Left lobe of liver (tissue), 2 donors: ENCODE measurements around the gene LAIR2. TPM values are rescaled to one million over a fixed set of nuclear protein-coding genes. Genes with fewer than 3 reads are reported as not detected.

ENCODE experiments used
- ATAC-seq: fragments of 200-7000 bp; cut with Tn5 transposase; one replicate; pipeline ENCODE4 v1.9.1; 2020; ENCODE audit warnings: mild to moderate bottlenecking, moderate library complexity
- DNase-seq: peaks from one replicate; pipeline ENCODE4 v3.0.0-alpha.2; 2020; ENCODE audit warnings: low spot score
- total RNA-seq: library from RNA; stranded (reverse); gene quantifications from one replicate; pipeline ENCODE4 v1.2.1, GENCODE V29; 2021
- donor health status: DM: no; HTN: no; CAD: no; lungs with moderate emphysema.
- donor health status: DM: no; HTN: yes; CAD: no.

The LAIR2 gene
- not detected for total RNA-seq

GRCh38 chr19:54502518-54503048 lies at the start of gene LAIR2:
Gene LAIR2, plus strand, starts transcription at chr19:54502831. Its CDS starts 88 bp downstream, at chr19:54502919.
- ATAC-seq (no peak), DNase-seq (no peak)

GRCh38 chr19:54453921-54454780 lies 48.5 kb upstream of the LAIR2 start:
- no peak for ATAC-seq

GRCh38 chr19:54454781-54455675 lies 47.6 kb upstream of the LAIR2 start:
- DNase-seq = no peak
- ATAC-seq = no peak

More at GRCh38 chr19:54453921-54454780, 48.5 kb upstream of the LAIR2 start:
- no peak for DNase-seq

DNA sequence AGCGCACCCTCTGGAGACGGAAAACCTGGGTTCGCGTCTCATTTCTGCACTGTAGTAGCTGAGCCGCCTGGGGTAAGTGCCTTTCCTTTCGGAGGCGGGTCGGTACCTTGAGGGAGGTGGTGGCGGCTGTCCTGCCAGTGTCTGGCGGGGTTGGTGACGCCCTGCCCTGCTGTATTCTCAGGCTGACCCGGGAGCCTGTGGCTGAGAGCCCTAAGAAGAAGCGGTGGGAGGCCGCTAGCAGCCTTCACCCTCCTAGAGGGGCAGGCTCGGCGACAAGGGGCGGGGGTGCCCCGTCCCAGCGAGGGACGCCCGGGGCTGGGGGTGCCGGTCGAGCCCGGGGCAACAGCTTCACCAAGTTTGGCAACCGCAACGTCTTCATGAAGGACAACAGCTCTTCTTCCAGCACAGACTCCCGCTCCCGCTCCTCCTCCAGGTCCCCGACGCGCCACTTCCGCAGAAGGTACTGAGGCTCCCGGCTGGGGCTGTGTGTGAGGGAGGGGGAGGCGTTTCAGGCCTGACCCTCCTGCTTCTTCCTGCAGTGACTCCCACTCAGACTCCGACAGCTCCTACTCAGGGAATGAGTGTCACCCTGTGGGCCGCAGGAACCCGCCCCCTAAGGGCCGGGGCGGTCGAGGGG lies 46.7 kb upstream of the LAIR2 start:
- DNase-seq = no peak
- ATAC-seq = no peak

DNA sequence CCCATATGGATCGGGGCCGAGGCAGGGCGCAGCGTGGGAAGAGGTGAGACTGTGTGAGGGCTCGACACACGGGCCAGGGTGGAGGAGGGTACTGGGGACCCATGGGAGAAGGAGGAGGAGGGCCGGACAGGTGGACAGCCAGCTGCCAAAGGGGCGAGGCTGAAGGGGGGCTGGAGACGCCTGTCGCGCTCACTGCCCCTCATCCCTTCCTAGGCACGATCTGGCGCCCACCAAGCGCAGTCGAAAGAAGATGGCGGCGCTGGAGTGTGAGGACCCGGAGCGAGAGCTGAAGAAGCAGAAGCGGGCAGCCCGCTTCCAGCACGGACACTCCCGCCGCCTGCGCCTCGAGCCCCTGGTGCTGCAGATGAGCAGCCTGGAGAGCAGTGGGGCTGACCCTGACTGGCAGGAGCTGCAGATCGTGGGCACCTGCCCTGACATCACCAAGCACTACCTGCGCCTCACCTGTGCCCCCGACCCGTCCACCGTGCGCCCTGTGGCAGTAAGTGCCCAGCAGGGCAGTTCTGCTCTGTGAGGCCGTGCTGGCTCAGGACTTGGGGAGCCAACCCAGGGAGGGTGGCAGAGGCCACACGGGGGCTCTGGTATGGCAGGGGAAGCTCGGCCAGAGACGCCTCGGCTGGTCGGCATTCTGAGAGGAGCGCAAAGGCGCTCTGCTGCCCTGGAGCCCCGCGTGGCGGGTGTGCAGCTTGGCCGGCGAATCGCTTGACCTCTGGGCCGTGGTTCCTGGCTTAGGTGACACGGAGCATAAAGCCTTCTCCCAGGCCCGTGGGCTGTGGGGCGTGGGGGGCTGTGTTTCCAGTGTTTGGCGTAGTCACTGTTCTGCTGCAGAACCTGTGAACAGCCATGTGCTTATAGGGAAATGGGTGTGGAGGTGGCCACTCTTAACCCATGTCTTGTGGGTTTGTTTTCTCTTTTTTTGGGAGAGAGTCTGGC lies 45.9 kb upstream of the LAIR2 start:
- ATAC-seq = no peak

DNA sequence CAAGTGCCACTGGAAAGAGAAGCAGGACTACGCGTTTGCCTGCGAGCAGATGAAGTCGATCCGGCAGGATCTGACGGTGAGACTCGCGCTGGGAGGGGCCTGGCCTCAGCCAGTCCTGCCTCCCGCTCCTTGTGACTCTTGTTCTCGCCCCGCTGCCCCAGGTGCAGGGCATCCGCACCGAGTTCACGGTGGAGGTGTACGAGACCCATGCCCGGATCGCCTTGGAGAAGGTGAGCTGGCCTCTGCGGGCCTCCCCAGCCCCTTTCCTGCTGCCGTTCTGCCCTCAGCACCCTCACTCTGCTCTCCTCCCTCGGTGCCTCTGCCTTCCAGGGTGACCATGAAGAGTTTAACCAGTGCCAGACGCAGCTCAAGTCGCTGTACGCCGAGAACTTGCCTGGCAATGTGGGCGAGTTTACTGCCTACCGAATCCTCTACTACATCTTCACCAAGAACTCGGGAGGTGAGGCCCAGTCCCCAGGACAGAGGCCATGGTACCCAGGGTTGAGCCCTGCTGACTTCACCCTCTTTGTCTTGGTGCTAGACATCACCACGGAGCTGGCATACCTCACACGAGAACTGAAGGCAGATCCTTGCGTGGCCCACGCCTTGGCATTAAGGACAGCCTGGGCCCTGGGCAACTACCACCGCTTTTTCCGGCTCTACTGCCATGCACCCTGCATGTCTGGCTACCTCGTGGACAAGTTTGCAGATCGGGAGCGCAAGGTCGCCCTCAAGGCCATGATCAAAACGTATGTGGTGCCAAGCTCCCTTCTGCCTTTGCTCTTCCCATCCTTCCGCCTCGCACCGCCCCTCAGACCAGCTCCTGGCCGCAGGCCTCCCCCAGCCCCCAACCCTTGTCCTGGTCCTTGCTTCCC lies 44.6 kb upstream of the LAIR2 start:
- ATAC-seq = no peak
- DNase-seq = no peak

More for the DNA sequence above, 45.9 kb upstream of the LAIR2 start:
- DNase-seq = no peak

GRCh38 chr19:54458648-54459281 lies 43.9 kb upstream of the LAIR2 start:
- ATAC-seq (no peak), DNase-seq (no peak)

GRCh38 chr19:54459282-54460229 lies 43.1 kb upstream of the LAIR2 start:
- DNase-seq = no peak

DNA sequence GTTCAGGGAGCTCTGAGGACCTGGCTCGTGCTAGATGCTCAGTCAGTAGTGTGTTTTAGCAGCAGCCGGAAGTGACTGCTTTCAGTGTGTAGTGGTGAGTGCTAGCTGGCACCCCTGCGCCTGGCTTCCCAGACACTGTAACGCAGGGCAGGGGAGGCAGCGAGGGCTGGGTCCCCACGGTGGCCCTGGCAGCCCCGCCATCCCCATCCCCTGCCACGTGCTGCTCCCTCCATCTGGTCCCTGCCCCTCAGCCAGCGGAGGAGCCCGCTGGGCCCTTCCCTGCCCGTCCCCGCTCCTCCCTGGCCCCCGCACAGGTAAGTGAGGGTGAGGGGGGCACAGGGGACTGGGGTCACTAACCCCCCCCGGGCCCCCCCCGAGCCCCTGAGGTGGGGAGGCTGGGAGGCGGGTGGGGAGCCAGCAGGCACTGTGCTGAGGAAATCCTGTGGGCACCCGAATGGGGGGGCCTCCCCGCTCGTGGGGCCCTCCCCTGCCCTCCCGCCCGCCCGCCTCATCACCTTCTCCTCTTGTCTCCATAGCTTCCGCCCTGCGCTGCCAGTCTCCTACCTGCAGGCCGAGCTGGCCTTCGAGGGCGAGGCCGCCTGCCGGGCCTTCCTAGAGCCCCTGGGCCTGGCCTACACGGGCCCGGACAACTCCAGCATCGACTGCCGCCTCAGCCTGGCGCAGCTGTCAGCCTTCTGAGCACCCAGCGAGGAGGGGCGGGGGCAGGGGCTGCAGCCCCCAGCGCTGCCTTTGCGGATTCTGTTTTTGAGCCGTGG lies 42.2 kb upstream of the LAIR2 start:
- no peak for ATAC-seq
- no peak for DNase-seq

More at GRCh38 chr19:54459282-54460229, 43.1 kb upstream of the LAIR2 start:
- no peak for ATAC-seq

DNA sequence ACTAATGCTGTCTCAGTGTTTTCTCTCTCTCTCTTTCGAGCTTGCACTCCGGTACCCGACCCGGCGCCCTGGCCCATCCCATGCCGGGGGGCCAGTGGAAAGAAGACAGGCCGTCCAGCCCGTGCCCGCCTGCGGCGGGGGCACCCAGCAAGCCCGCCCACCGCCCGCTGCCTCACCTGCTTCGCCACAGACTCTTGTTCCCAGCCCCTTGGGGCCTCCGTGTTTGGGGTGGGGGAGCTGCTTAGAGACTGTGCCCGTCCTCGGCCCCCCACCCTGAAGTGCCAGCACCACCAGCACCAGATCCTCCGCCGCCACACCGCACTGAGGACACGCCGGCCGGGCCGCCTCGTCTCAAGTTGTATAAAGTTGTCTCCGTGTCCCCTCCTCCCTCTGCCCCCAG lies 41.4 kb upstream of the LAIR2 start:
- ATAC-seq = no peak
- DNase-seq = no peak

DNA sequence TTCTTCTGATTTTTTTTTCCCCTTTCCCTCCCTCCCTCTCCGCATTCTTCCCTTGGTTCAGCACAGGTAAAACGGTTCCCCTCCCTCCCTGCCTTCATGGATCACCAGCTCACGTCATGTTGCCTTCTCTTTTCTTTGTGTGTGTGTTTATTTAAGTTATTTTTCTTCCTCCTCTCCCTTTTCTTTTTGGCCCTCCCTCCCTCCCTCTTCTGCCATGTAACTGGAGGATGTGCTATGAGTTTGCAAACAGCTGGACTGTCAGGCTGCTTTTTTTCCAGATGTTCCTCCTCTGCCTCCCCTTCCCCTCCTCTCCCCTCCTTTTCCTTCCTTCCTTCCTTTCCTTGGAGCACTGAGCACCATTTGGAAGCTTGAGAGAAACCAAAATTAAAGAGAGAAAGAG lies 41.0 kb upstream of the LAIR2 start:
- ATAC-seq = no peak
- no peak for DNase-seq

DNA sequence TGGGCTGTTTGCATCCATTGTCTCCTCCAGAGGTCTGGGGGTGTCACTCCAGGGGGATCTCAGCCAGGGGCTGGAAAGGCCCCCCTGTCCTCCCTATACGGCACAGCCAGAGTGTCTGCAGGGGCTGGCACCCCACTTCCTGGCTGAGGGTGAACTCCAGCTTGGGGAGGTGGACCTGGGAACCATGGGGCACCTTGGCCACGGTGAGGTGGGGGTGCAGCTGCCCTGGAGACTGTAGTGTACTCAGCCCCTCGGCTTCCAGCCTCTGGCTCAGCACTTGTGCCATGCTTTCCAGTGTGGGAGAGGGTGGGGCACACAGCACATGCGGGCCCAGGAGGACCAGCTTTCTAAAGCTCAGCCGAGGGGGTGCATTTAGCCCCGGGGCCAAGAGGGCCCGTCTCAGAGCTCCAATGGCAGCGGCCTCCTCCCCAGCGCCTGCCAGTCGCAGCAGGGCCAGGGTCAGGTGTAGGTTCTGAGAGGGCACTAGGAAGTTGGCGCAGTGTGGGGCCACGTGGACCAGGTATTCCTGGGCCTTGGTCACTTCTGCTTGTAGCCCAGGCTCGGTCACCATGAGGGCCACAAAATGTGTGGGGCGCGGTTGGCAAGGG lies 40.5 kb upstream of the LAIR2 start:
- ATAC-seq = no peak

DNA sequence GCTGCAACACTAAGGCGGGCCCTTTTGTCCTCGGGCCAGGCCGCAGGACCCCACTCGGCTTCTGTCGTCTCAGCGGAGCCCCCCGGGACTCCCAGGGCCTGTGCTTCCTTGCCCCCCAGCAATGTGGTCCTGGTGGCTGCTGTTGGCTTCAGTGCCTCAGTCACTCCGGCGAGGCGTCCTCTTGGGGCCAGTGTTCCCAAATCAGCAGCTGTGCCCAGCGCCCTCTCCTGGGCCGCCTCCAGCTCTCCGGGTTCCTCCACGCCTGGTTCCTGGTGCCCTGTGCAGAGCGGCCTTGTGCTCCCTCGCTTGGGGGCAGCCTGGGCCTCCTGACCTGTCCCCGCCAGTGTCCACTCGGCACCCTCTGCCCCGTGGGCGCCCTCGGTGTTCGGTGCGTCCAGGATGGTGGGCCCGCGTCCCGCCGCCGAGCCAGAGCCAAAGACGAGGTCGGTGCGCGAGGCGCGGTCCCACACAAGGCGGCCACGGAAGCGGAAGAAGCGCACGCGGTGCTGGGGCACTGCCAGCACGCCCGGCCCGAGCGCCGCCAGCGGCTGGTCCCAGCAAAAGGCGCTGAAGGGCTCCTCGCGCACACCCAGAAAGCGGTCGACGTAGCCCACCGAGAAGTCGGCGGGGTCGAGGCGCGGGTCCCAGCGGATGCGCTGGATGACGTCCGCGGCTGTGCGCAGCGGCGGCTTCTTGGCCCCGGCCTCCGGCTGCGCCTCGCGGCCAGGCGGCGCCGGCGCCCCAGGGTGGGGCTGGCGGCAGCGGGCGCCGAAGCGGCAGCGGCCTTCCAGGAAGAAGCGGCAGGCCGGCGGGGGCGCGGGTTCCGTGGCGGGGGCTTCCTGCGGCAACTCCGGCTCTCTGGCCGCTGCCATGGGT lies 39.7 kb upstream of the LAIR2 start:
- ATAC-seq = peak; percentile 38
- peak; percentile 82 for DNase-seq

More for the DNA sequence above, 40.5 kb upstream of the LAIR2 start:
- DNase-seq = no peak

- peak; percentile 98 for DNase-seq
These were observed 39.0 kb upstream of the LAIR2 start, which contains the start of gene LENG9 for GRCh38 chr19:54463531-54464043. Gene LENG9, minus strand, starts transcription at chr19:54463778. Its CDS starts 252 bp downstream, at chr19:54463526.

More at GRCh38 chr19:54463531-54464043, 39.0 kb upstream of the LAIR2 start, which contains the start of gene LENG9:
- ATAC-seq = peak; percentile 74
